Keratinocyte (primary cell): ENCODE measurements around the gene TRIM45. TPM values are rescaled to one million over a fixed set of nuclear protein-coding genes. Genes with fewer than 3 reads are reported as not detected.

Experiments used
- DNase-seq: peaks from one replicate; pipeline ENCODE4 v3.0.0-alpha.2; 2011; ENCODE audit warnings: low read depth, missing footprints, low spot score
- FAIRE-seq: peaks from 2 replicates; lab custom pipeline; 2011; peaks lifted over from hg19 to GRCh38; lab: Jason Lieb, UNC
- H2AFZ ChIP-seq: 2 replicates; pipeline ENCODE4 v1.6.0; 2012; ENCODE audit warnings: low read length, control low read depth, inconsistent platforms; ENCODE audit not compliant: control insufficient read depth
- H3K27ac ChIP-seq: 2 replicates; pipeline ENCODE4 v1.5.1; 2011; ENCODE audit warnings: low read length; ENCODE audit not compliant: control insufficient read depth, insufficient read depth
- H3K27me3 ChIP-seq: 3 replicates; pipeline ENCODE4 v1.6.0; 2011; ENCODE audit warnings: low read length; ENCODE audit not compliant: control insufficient read depth, insufficient read depth; ENCODE audit errors: extremely low read depth
- H3K36me3 ChIP-seq, 2 experiments: 2 replicates in 1 of 2; 3 replicates in 1 of 2; pipeline ENCODE4 v1.5.1; 2011; ENCODE audit warnings: low read length in 2 of 2, mild to moderate bottlenecking in 1 of 2; ENCODE audit not compliant: control insufficient read depth in 2 of 2, insufficient read depth in 2 of 2; ENCODE audit errors: extremely low read depth in 1 of 2
- H3K4me1 ChIP-seq: 3 replicates; pipeline ENCODE4 v1.5.1; 2011; ENCODE audit warnings: low read length; ENCODE audit not compliant: control insufficient read depth, insufficient read depth; ENCODE audit errors: extremely low read depth
- H3K4me2 ChIP-seq: 3 replicates; pipeline ENCODE4 v1.6.0; 2011; ENCODE audit warnings: low read depth, low read length; ENCODE audit not compliant: control insufficient read depth, insufficient read depth; ENCODE audit errors: extremely low read depth
- H3K4me3 ChIP-seq, 3 experiments: fragments of 200-600 bp in 1 of 3; sonication (generic) in 1 of 3; 2 replicates in 2 of 3; 3 replicates in 1 of 3; pipeline ENCODE4 v1.5.1; 2011 to 2016; ENCODE audit warnings: low read length in 3 of 3, mild to moderate bottlenecking in 3 of 3, control low read depth in 2 of 3, inconsistent platforms in 1 of 3, low read depth in 1 of 3, mixed read lengths in 1 of 3, mixed run types in 1 of 3, moderate library complexity in 1 of 3; ENCODE audit not compliant: control insufficient read depth in 2 of 3, insufficient read depth in 2 of 3; ENCODE audit errors: extremely low read depth in 1 of 3
- H3K79me2 ChIP-seq: 2 replicates; pipeline ENCODE4 v1.6.0; 2012; ENCODE audit warnings: low read length; ENCODE audit not compliant: control insufficient read depth, insufficient read depth
- H3K9ac ChIP-seq: 3 replicates; pipeline ENCODE4 v1.6.0; 2011; ENCODE audit warnings: low read length; ENCODE audit not compliant: control insufficient read depth, insufficient read depth; ENCODE audit errors: extremely low read depth
- H3K9me1 ChIP-seq: 3 replicates; pipeline ENCODE4 v1.6.0; 2011; ENCODE audit warnings: low read length; ENCODE audit not compliant: control insufficient read depth, insufficient read depth; ENCODE audit errors: extremely low read depth
- H3K9me3 ChIP-seq: 2 replicates; pipeline ENCODE4 v1.5.1; 2012; ENCODE audit warnings: low read depth, low read length; ENCODE audit not compliant: control insufficient read depth
- H4K20me1 ChIP-seq: 3 replicates; pipeline ENCODE4 v1.6.0; 2011; ENCODE audit warnings: low read length; ENCODE audit not compliant: control insufficient read depth, insufficient read depth; ENCODE audit errors: extremely low read depth
- CTCF ChIP-seq, 3 experiments: IDR thresholded peaks in 1 of 3; conservative IDR thresholded peaks in 1 of 3; optimal IDR thresholded peaks in 1 of 3; 2 replicates in 2 of 3; 3 replicates in 1 of 3; pipeline versions ENCODE3 to v1.5.1; 2011; ENCODE audit warnings: low read length in 3 of 3, mild to moderate bottlenecking in 3 of 3, moderate library complexity in 2 of 3, control low read depth in 1 of 3, inconsistent platforms in 1 of 3; ENCODE audit not compliant: insufficient read depth in 2 of 3; ENCODE audit errors: extremely low read depth in 1 of 3
- EZH2 ChIP-seq: IDR thresholded peaks from one replicate; pipeline ENCODE4 v1.6.1; 2012; ENCODE audit warnings: inconsistent platforms, mild to moderate bottlenecking, low read length, moderate library complexity
- dilution Hi-C: fragments of 300-500 bp; cut with MboI; formaldehyde crosslinking; loops from one replicate; pipeline ENCODE4 v1.7.0; 2020; ENCODE audit warnings: low sequenced_read_pairs; ENCODE audit not compliant: extremely low pct_ligation_motif_present
- polyA plus RNA-seq, 5 experiments: library from polyadenylated mRNA; depleted of rRNA in 3 of 5; stranded (reverse) in 3 of 5; stranded (forward) in 1 of 5; unstranded in 1 of 5; fragments of >200 nt; gene quantifications; 1 replicate in 1 of 5; 2 replicates in 3 of 5; 3 replicates in 1 of 5; pipeline versions ENCODE4 v1.2.1 to v1.2.3, GENCODE V29; 2011 to 2012; ENCODE audit warnings: missing spikeins in 2 of 5, low read depth in 1 of 5, low replicate concordance in 1 of 5

Gene TRIM45
- polyA plus RNA-seq, 1 donor (not counting 4 experiments of a cell fraction or from before 2014, with no cell fraction given) = 2.7 TPM

- H3K9me1 ChIP-seq = no peaks in the 10 kb centered on the region
- no peak overlapping the region for H3K9ac ChIP-seq
- H3K27ac ChIP-seq = no peak overlapping the region
- no peak overlapping the region for H2AFZ ChIP-seq
- no peaks in the 10 kb centered on the region for H3K27me3 ChIP-seq
- FAIRE-seq = no peak
- H3K4me1 ChIP-seq = no peaks in the 10 kb centered on the region
- H4K20me1 ChIP-seq = no peaks in the 10 kb centered on the region
- TF ChIP-seq EZH2 = no peak
- no peak for TF ChIP-seq CTCF (optimal IDR thresholded peaks at IDR 0.05 in 1 of 3, IDR thresholded peaks at IDR 0.05 in 1 of 3, conservative IDR thresholded peaks at IDR 0.05 in 1 of 3; ENCODE audit: extremely low read depth in 1 of 3, insufficient read depth in 2 of 3, low read length in 3 of 3)
- H3K4me2 ChIP-seq = no peak overlapping the region
- H3K36me3 ChIP-seq = no peaks in the 10 kb centered on the region
- dilution Hi-C loops = no loop called here
- no peaks in the 10 kb centered on the region for H3K9me3 ChIP-seq
- no peak for DNase-seq
- H3K79me2 ChIP-seq = no peaks in the 10 kb centered on the region
- no peak overlapping the region for H3K4me3 ChIP-seq
These were observed 16.6 kb upstream of the TRIM45 start for GRCh38 chr1:117138106-117138505.

- Histone ChIP-seq H3K27ac (no peak overlapping the region), H4K20me1 (no peaks in the 10 kb centered on the region), H2AFZ (no peak overlapping the region), H3K4me3 (no peak overlapping the region), H3K27me3 (no peaks in the 10 kb centered on the region), H3K9ac (no peak overlapping the region), H3K4me1 (no peaks in the 10 kb centered on the region), H3K9me3 (no peaks in the 10 kb centered on the region), H3K4me2 (no peak overlapping the region), H3K9me1 (no peaks in the 10 kb centered on the region), H3K36me3 (no peaks in the 10 kb centered on the region), H3K79me2 (no peaks in the 10 kb centered on the region)
- TF ChIP-seq CTCF (optimal IDR thresholded peaks at IDR 0.05 in 1 of 3, IDR thresholded peaks at IDR 0.05 in 1 of 3, conservative IDR thresholded peaks at IDR 0.05 in 1 of 3; ENCODE audit: extremely low read depth in 1 of 3, insufficient read depth in 2 of 3, low read length in 3 of 3) (no peak), EZH2 (no peak)
- dilution Hi-C loops = no loop called here
- DNase-seq = no peak
- FAIRE-seq = no peak
These were observed 15.8 kb upstream of the TRIM45 start for GRCh38 chr1:117137281-117137855.
